ENCODE results near the gene GNG14. TPM values are rescaled to one million over a fixed set of nuclear protein-coding genes. Genes with fewer than 3 reads are reported as not detected.
A peak's percentile ranks its signal among the peaks of the same experiment; 100 is the strongest.

GNG14 gene
- total and polyA plus RNA-seq, 2 donors (not counting 1 experiment from before 2014, with no cell fraction given), result not detected

- peaks cover 5% of the 10 kb centered on the region for H3K36me3 ChIP-seq (ENCODE audit: control insufficient read depth, insufficient read depth, low read length)
- H3K27me3 ChIP-seq (ENCODE audit: control insufficient read depth, insufficient read depth, low read length), result no peaks in the 10 kb centered on the region
- peak overlapping the region; percentile 75 for H3K4me2 ChIP-seq (ENCODE audit: extremely low read depth, insufficient read depth, low read length)
- no peaks in the 10 kb centered on the region for H3K9me3 ChIP-seq (ENCODE audit: control insufficient read depth, insufficient read depth, low read depth, low read length)
- peak overlapping the region; percentile 19 for H2AFZ ChIP-seq (ENCODE audit: low read length)
- no peaks in the 10 kb centered on the region for H4K20me1 ChIP-seq (ENCODE audit: control insufficient read depth, extremely low read depth, insufficient read depth, low read length)
- H3K27ac ChIP-seq (ENCODE audit: insufficient read depth, low read length), result no peak overlapping the region
- peak in 1 of 2 donors; percentile 14 for DNase-seq (ENCODE audit: low read depth in 2 of 2)
- H3K9ac ChIP-seq (ENCODE audit: insufficient read depth, low read length), result no peak overlapping the region
- H3K79me2 ChIP-seq (ENCODE audit: control insufficient read depth, insufficient read depth, low read length), result peaks cover 29% of the 10 kb centered on the region
- peaks cover 12% of the 10 kb centered on the region for H3K4me1 ChIP-seq (ENCODE audit: control insufficient read depth, extremely low read depth, insufficient read depth, low read length)
- peak overlapping the region; percentile 50 to 91 (median 82) for H3K4me3 ChIP-seq (replicated peaks in 1 of 4; ENCODE audit: control extremely low read depth in 1 of 4, insufficient read depth in 1 of 4, low read depth in 3 of 4, low read length in 4 of 4)
- TF ChIP-seq EZH2 (IDR thresholded peaks at IDR 0.05; ENCODE audit: low read length, missing control alignments) (no peak), CTCF (conservative IDR thresholded peaks at IDR 0.05 in 1 of 2, IDR thresholded peaks at IDR 0.05 in 1 of 2; ENCODE audit: low read depth in 1 of 2, low read length in 2 of 2) (no peak)
Measured at GRCh38 chr19:12665671-12666264, 22.0 kb upstream of the GNG14 start.

- H3K4me1 ChIP-seq (ENCODE audit: control insufficient read depth, extremely low read depth, insufficient read depth, low read length), result peaks cover 12% of the 10 kb centered on the region
- H3K4me2 ChIP-seq (ENCODE audit: extremely low read depth, insufficient read depth, low read length), result peak within 1 kb of the TSS; percentile 96
- peak; percentile 48 to 58 for DNase-seq (ENCODE audit: low read depth in 2 of 2)
Measured at GRCh38 chr19:12666265-12667048, 21.3 kb upstream of the GNG14 start, which contains the start of the genes MAN2B1 and WDR83. Gene MAN2B1 (minus strand): TSS chr19:12666742. CDS start chr19:12666701, 41 bp downstream. Gene WDR83 (plus strand): TSS chr19:12666807. CDS start chr19:12669791, 2,984 bp downstream.

More at GRCh38 chr19:12666265-12667048, 21.3 kb upstream of the GNG14 start, which contains the start of the genes MAN2B1 and WDR83:
- H3K36me3 ChIP-seq (ENCODE audit: control insufficient read depth, insufficient read depth, low read length), result peaks cover 3% of the 10 kb centered on the region
- H4K20me1 ChIP-seq (ENCODE audit: control insufficient read depth, extremely low read depth, insufficient read depth, low read length), result no peaks in the 10 kb centered on the region
- H3K9ac ChIP-seq (ENCODE audit: insufficient read depth, low read length), result peak within 1 kb of the TSS; percentile 73
- H3K27me3 ChIP-seq (ENCODE audit: control insufficient read depth, insufficient read depth, low read length), result no peaks in the 10 kb centered on the region
- TF ChIP-seq EZH2 (IDR thresholded peaks at IDR 0.05; ENCODE audit: low read length, missing control alignments), result no peak
- TF ChIP-seq CTCF (conservative IDR thresholded peaks at IDR 0.05 in 1 of 2, IDR thresholded peaks at IDR 0.05 in 1 of 2; ENCODE audit: low read depth in 1 of 2, low read length in 2 of 2), result no peak
- peaks cover 30% of the 10 kb centered on the region for H3K79me2 ChIP-seq (ENCODE audit: control insufficient read depth, insufficient read depth, low read length)
- H3K27ac ChIP-seq (ENCODE audit: insufficient read depth, low read length), result peak within 1 kb of the TSS; percentile 58
- H3K4me3 ChIP-seq (replicated peaks in 1 of 4; ENCODE audit: control extremely low read depth in 1 of 4, insufficient read depth in 1 of 4, low read depth in 3 of 4, low read length in 4 of 4), result peak within 1 kb of the TSS; percentile 50 to 91 (median 82)
- H2AFZ ChIP-seq (ENCODE audit: low read length), result peak within 1 kb of the TSS; percentile 99
- H3K9me3 ChIP-seq (ENCODE audit: control insufficient read depth, insufficient read depth, low read depth, low read length), result no peaks in the 10 kb centered on the region

Measured in fibroblast of lung (primary cell).